GM20000 (cell line): ENCODE measurements around the gene RARA.

Experiments used
- DNase-seq: peaks from one replicate; pipeline ENCODE4 v3.0.0; 2012; ENCODE audit warnings: low spot score
- TF ChIP-seq, protein P1 (sequence below): IDR thresholded peaks from 2 replicates; pipeline ENCODE4 v1.5.1; 2012; ENCODE audit warnings: mild to moderate bottlenecking, control low read depth; ENCODE audit errors: extremely low read depth, missing control alignments

RARA gene

DNA sequence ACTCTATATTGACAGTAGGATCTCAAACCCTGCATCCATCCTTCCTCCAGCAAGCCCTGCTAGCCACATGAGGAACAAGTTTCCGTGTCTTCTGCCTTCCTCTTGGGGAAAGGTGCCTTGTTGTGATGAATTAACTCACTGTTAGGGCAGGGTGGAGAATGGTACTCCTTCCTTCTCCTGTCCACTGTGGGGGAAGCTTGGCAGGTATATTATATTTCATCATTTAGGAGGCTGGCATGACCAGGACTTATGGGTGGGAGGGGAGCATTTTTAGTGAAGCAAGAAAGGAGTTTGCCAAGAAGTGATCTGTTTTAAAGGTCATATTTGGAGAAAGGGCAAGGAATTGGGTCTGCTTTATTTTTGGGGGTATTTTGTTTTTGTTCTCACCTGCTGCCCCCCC is 30.6 kb upstream of the RARA start:
- DNase-seq: no peak
- TF ChIP-seq, protein P1, sequence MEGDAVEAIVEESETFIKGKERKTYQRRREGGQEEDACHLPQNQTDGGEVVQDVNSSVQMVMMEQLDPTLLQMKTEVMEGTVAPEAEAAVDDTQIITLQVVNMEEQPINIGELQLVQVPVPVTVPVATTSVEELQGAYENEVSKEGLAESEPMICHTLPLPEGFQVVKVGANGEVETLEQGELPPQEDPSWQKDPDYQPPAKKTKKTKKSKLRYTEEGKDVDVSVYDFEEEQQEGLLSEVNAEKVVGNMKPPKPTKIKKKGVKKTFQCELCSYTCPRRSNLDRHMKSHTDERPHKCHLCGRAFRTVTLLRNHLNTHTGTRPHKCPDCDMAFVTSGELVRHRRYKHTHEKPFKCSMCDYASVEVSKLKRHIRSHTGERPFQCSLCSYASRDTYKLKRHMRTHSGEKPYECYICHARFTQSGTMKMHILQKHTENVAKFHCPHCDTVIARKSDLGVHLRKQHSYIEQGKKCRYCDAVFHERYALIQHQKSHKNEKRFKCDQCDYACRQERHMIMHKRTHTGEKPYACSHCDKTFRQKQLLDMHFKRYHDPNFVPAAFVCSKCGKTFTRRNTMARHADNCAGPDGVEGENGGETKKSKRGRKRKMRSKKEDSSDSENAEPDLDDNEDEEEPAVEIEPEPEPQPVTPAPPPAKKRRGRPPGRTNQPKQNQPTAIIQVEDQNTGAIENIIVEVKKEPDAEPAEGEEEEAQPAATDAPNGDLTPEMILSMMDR: no peak

DNA sequence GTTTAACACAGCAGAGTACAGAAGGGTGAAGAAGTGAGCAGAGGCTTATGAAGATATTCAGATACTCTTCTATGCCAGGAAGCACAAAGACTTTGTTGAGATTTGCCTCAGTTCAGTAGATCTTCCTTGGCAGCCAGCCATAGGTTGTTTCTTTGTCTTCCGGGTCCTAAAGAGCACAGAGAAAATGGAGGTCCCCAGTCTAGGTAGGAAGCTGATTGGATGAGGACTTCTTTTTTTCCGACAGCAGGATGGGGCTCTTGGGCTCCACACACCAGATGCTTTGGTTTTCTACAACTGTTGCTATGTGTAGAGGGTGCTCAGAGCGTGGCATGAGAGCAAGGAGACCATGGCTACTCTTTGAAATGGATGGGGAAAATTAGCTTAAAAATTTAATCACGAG is 29.6 kb upstream of the RARA start:
- TF ChIP-seq, protein P1: no peak
- no peak for DNase-seq

DNA sequence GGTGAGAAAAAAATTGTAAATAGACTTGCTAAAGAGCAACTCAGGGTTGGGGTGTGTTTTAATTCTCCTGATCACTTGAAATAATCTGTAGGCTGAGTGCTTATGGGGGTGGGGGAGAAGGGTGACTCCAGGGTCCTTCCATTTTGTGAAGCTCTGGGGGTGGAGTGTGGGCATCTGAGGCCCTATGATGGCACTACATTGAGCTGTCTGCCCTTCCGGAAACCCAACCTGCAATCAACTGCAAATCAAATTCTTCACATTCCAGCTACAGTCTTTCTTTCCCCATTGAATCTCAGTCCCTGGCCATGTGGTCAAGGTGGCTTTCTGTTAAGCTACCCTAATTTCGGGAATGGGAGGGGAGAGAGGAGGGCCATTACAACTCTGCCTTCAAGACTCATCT is 27.3 kb upstream of the RARA start:
- TF ChIP-seq, protein P1: no peak
- no peak for DNase-seq

DNA sequence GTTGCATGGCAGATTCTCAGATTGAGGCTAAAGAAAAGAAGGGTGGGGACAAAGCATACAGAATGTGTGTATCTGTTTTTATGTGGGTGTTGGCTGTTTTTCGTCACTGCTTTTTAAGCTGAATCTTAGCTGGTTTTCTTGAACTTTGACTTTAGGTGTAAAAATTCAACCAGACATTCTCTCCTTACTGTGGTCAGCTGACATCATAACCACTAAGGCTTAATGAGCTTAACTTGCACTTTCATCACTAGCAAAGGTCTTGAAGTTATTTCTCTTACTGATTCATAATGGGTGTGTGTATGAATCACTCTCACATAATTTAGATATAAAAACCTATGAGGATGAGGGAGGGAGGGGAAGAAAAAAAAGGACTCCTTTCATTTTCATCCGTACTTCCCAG is 25.3 kb upstream of the RARA start:
- peak; percentile 40 for DNase-seq
- TF ChIP-seq, protein P1: no peak

DNA sequence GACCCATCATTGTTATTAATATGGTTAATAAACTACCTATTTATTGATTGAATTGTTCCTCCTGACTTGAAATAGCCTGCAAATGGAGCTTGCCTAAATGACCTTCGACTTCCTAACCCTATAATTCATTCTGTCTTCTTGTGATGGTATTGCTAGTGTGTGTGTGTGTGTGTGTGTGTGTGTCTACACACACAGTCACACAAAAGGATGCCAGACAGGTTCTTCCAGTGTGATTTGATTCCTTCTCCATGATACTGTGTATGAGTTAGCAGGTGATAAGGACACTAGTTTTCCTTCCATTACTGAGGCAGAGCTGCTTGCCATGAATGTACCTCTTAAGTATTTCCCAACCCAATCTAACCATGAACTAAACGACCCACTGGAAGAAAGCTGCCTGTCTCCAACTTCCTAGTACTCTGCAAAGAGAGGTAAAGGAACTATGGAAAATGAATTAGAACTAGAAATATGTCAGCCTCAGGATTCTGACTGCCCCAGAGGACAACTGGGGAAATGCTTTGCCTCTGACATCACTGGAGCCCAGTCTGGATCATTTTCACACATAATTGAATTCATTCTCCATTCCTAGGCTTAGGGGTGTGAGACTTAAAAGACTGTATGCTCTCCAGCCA is 24.8 kb upstream of the RARA start:
- DNase-seq: no peak
- TF ChIP-seq, protein P1: no peak

DNA sequence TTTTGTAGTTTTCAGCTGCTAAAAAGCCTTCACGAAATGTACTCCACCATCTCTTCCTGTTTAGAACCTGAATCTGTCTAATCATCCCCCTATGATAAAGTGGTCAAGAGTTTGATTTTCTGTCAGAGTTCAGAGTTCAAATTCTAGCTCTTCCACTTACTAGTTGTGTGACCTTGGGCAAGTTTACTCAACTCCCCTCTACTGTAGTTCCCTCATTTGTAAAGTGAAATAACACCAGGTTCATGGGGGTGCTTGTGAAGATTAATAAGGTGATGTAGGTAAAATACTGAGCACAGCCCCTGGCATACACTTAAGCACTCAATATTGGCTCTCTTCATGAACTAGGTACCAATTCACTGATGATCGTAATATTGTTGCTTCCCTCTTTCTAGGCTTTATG is 22.5 kb upstream of the RARA start:
- no peak for DNase-seq
- TF ChIP-seq, protein P1: no peak

DNA sequence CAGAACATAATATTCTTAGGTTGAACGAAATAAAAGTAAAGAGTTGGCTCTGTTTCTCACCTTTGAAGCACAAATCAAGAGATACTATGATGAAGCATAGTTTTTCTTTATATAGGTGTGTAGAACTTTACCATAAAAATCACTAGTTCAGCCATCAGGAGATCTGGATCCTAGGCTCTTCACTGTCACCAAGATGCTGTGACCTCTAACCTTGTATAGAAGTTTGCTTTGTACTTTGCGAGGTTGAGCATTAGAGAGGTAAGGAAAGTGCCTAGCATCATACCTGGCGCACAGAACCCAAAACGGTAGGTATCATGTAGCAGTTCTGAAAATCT is 21.9 kb upstream of the RARA start:
- no peak for DNase-seq
- TF ChIP-seq, protein P1: no peak
